Endothelial cell of umbilical vein (primary cell): ENCODE data around the gene SPNS1. TPM values are rescaled to one million over a fixed set of nuclear protein-coding genes. Genes with fewer than 3 reads are reported as not detected.

Experiments used
- BruUV-seq: library from RNA; stranded (reverse); fragments of 400-500 nt; replicated peaks from 2 replicates; lab custom pipeline; 2021; lab: Mats Ljungman, UMichigan
- CTCF ChIA-PET: fragments of 300-600, 350-600 bp; sonication (Branson Sonifier 250); formaldehyde crosslinking; loops from one replicate; lab custom pipeline; 2021; ENCODE audit warnings: antibody characterized with exemption, inconsistent platforms; lab: Charles Lee
- POLR2A ChIA-PET: fragments of 300-600, 350-600 bp; sonication (Branson Sonifier 250); formaldehyde crosslinking; loops from one replicate; lab custom pipeline; 2021; ENCODE audit warnings: antibody characterized with exemption, inconsistent platforms; lab: Charles Lee
- DNase-seq: peaks from one replicate; pipeline ENCODE4 v3.0.0-alpha.2; 2011; ENCODE audit warnings: low read depth, low spot score
- FAIRE-seq: peaks from 2 replicates; lab custom pipeline; 2011; peaks lifted over from hg19 to GRCh38; lab: Jason Lieb, UNC
- H2AFZ ChIP-seq: 2 replicates; pipeline ENCODE4 v1.6.0; 2012; ENCODE audit warnings: low read depth, low read length, control low read depth, inconsistent platforms
- H3K27ac ChIP-seq: 2 replicates; pipeline ENCODE4 v1.5.1; 2011; ENCODE audit warnings: low read depth, mild to moderate bottlenecking, control low read depth, low read length, moderate library complexity; ENCODE audit not compliant: insufficient read depth
- H3K27me3 ChIP-seq, 2 experiments: 2 replicates each; pipeline versions ENCODE4 v1.6.0 to v1.6.1; 2011; ENCODE audit warnings: low read length in 2 of 2, mixed read lengths in 1 of 2; ENCODE audit not compliant: control insufficient read depth in 2 of 2, insufficient read depth in 2 of 2
- H3K36me3 ChIP-seq, 2 experiments: 2 replicates in 1 of 2; 3 replicates in 1 of 2; pipeline ENCODE4 v1.5.1; 2011; ENCODE audit warnings: low read length in 2 of 2, mild to moderate bottlenecking in 1 of 2, moderate library complexity in 1 of 2; ENCODE audit not compliant: control insufficient read depth in 2 of 2, insufficient read depth in 2 of 2; ENCODE audit errors: extremely low read depth in 1 of 2
- H3K4me1 ChIP-seq: 3 replicates; pipeline ENCODE4 v1.5.1; 2011; ENCODE audit warnings: mild to moderate bottlenecking, low read length; ENCODE audit not compliant: control insufficient read depth, insufficient read depth; ENCODE audit errors: extremely low read depth
- H3K4me2 ChIP-seq: 2 replicates; pipeline ENCODE4 v1.6.1; 2011; ENCODE audit warnings: low read length, control low read depth, mixed read lengths; ENCODE audit not compliant: insufficient read depth
- H3K4me3 ChIP-seq, 3 experiments: fragments of 200-600 bp in 1 of 3; sonication (generic), shearing (Covaris generic) in 1 of 3; replicated peaks in 1 of 3; 2 replicates each; pipeline ENCODE4 v1.5.1; 2011 to 2016; ENCODE audit warnings: control low read depth in 3 of 3, low read length in 3 of 3, mild to moderate bottlenecking in 2 of 3, inconsistent platforms in 1 of 3, low read depth in 1 of 3, moderate library complexity in 1 of 3; ENCODE audit not compliant: insufficient read depth in 1 of 3
- H3K79me2 ChIP-seq: 2 replicates; pipeline ENCODE4 v1.6.0; 2012; ENCODE audit warnings: low read length, inconsistent platforms; ENCODE audit not compliant: control insufficient read depth, insufficient read depth
- H3K9ac ChIP-seq: replicated peaks from 2 replicates; pipeline ENCODE3; 2011; ENCODE audit warnings: low read length, control low read depth; ENCODE audit not compliant: insufficient read depth; ENCODE audit errors: extremely low read depth
- H3K9me1 ChIP-seq: replicated peaks from 3 replicates; pipeline ENCODE4 v1.6.0; 2011; ENCODE audit warnings: mild to moderate bottlenecking, low read length; ENCODE audit not compliant: control insufficient read depth, insufficient read depth; ENCODE audit errors: extremely low read depth
- H3K9me3 ChIP-seq: replicated peaks from 2 replicates; pipeline ENCODE4 v1.5.1; 2012; ENCODE audit warnings: low read length, inconsistent platforms; ENCODE audit not compliant: control insufficient read depth, insufficient read depth
- H4K20me1 ChIP-seq: replicated peaks from 2 replicates; pipeline ENCODE3; 2011; ENCODE audit warnings: mild to moderate bottlenecking, low read length; ENCODE audit not compliant: control insufficient read depth, insufficient read depth; ENCODE audit errors: extremely low read depth
- FOS ChIP-seq: IDR thresholded peaks from 2 replicates; pipeline ENCODE4 v1.6.1; 2011; ENCODE audit warnings: mild to moderate bottlenecking, low read length, moderate library complexity, borderline replicate concordance; ENCODE audit not compliant: insufficient read depth
- GATA2 ChIP-seq: IDR thresholded peaks from 2 replicates; pipeline ENCODE4 v1.7.0; 2011; ENCODE audit warnings: low read depth, mild to moderate bottlenecking, moderate library complexity, mixed read lengths, low read length; ENCODE audit not compliant: insufficient read length, insufficient read depth
- JUN ChIP-seq: IDR thresholded peaks from 2 replicates; pipeline ENCODE4 v1.6.1; 2011; ENCODE audit warnings: borderline replicate concordance, low read depth; ENCODE audit not compliant: insufficient read length, insufficient read depth
- MAX ChIP-seq: IDR thresholded peaks from 2 replicates; pipeline ENCODE4 v1.6.1; 2011; ENCODE audit not compliant: insufficient read depth, insufficient read length
- POLR2A ChIP-seq: IDR thresholded peaks from 2 replicates; pipeline ENCODE4 v1.6.1; 2012; ENCODE audit warnings: low read depth, mild to moderate bottlenecking, control low read depth, low read length
- POLR2AphosphoS5 ChIP-seq: IDR thresholded peaks from 2 replicates; pipeline ENCODE4 v1.6.1; 2012; ENCODE audit warnings: low read depth, mild to moderate bottlenecking, control low read depth, low read length, moderate library complexity; ENCODE audit not compliant: insufficient read depth
- dilution Hi-C: fragments of 300-500 bp; cut with MboI; formaldehyde crosslinking; loops from one replicate; pipeline ENCODE4 v1.15.0; 2019; ENCODE audit warnings: low sequenced_read_pairs; ENCODE audit not compliant: extremely low pct_ligation_motif_present
- intact Hi-C: fragments of 100-400 bp; cut with micrococcal nuclease; formaldehyde crosslinking; loops from one replicate; pipeline ENCODE4 v1.10.0; 2022
- polyA plus RNA-seq, 4 experiments: library from polyadenylated mRNA; depleted of rRNA in 3 of 4; stranded (reverse) in 3 of 4; unstranded in 1 of 4; fragments of >200 nt; gene quantifications; 2 replicates each; pipeline versions ENCODE4 v1.2.1 to v1.2.3, GENCODE V29; 2011 to 2012; ENCODE audit warnings: missing spikeins in 1 of 4
- total RNA-seq: library from RNA; stranded (reverse); gene quantifications from 2 replicates; pipeline ENCODE4 v1.2.3, GENCODE V29; 2021

The SPNS1 gene
- total and polyA plus RNA-seq, 2 donors (not counting 3 experiments of a cell fraction or from before 2014, with no cell fraction given) = 65.2 to 133 TPM

- Histone ChIP-seq H3K4me3 (no peak overlapping the region), H3K36me3 (no peaks in the 10 kb centered on the region), H3K4me1 (no peaks in the 10 kb centered on the region), H3K9ac (no peak overlapping the region), H3K9me1 (no peaks in the 10 kb centered on the region), H3K27me3 (no peaks in the 10 kb centered on the region), H4K20me1 (no peaks in the 10 kb centered on the region), H2AFZ (no peak overlapping the region), H3K4me2 (no peak overlapping the region), H3K27ac (no peak overlapping the region), H3K79me2 (no peaks in the 10 kb centered on the region), H3K9me3 (no peaks in the 10 kb centered on the region)
- ChIA-PET POLR2A (no interaction called here), CTCF (interaction anchor here (2.3 kb wide), 1 partner anchor 56 kb away, joined by 7 read pairs; the partner anchor contains the start of gene SPNS1)
- DNase-seq = no peak
- intact Hi-C loops (no loop called here), dilution Hi-C loops (no loop called here)
- no peak for FAIRE-seq
- TF ChIP-seq FOS (no peak), MAX (no peak), JUN (no peak), GATA2 (no peak), POLR2AphosphoS5 (no peak), POLR2A (no peak)
- no TSS peak for BruUV-seq
These were observed 55.7 kb downstream of the SPNS1 start for GRCh38 chr16:29030086-29030840.

Other genes with a start within 250 kb of the SPNS1 start
- gene NPIPB9, start 223.0 kb upstream of the SPNS1 start, total RNA-seq = 1.7 TPM in 1 of 2 replicates, not detected in the other
- 0.29 and 0.36 TPM in 2 replicates for gene NPIPB9, start 223.0 kb upstream of the SPNS1 start, polyA plus RNA-seq
- 198 and 208 TPM in 2 replicates for gene ATXN2L, start 151.8 kb upstream of the SPNS1 start, total RNA-seq
- 59.0 and 64.8 TPM in 2 replicates for gene ATXN2L, start 151.8 kb upstream of the SPNS1 start, polyA plus RNA-seq
- gene TUFM, start 128.4 kb upstream of the SPNS1 start, total RNA-seq = 186 and 190 TPM in 2 replicates
- 227 TPM in 2 replicates for gene TUFM, start 128.4 kb upstream of the SPNS1 start, polyA plus RNA-seq
- gene SH2B1, start 110.9 kb upstream of the SPNS1 start, total RNA-seq = 55.6 and 56.4 TPM in 2 replicates
- gene SH2B1, start 110.9 kb upstream of the SPNS1 start, polyA plus RNA-seq = 46.4 and 53.4 TPM in 2 replicates
- gene ATP2A1, start 96.3 kb upstream of the SPNS1 start, total RNA-seq = 2.3 and 2.5 TPM in 2 replicates
- 1.2 TPM in 2 replicates for gene ATP2A1, start 96.3 kb upstream of the SPNS1 start, polyA plus RNA-seq
- gene RABEP2, start 49.5 kb upstream of the SPNS1 start, total RNA-seq = 36.0 and 37.4 TPM in 2 replicates
- 25.9 and 27.3 TPM in 2 replicates for gene RABEP2, start 49.5 kb upstream of the SPNS1 start, polyA plus RNA-seq
- gene CD19, start 42.8 kb upstream of the SPNS1 start, total RNA-seq = not detected in 2 replicates
- gene CD19, start 42.8 kb upstream of the SPNS1 start, polyA plus RNA-seq = 0.06 TPM in 2 replicates
- gene NFATC2IP, start 23.8 kb upstream of the SPNS1 start, total RNA-seq = 64.8 and 69.6 TPM in 2 replicates
- gene NFATC2IP, start 23.8 kb upstream of the SPNS1 start, polyA plus RNA-seq = 60.8 and 64.1 TPM in 2 replicates
- gene LAT, start 10.3 kb downstream of the SPNS1 start, total RNA-seq = 4.5 and 6.6 TPM in 2 replicates
- gene LAT, start 10.3 kb downstream of the SPNS1 start, polyA plus RNA-seq = 5.9 and 10.1 TPM in 2 replicates